Loucy (cell line): ENCODE results near the gene SH2D5.
"Not testable (repeated sequence)": the region's sequence is repeated elsewhere in the genome, so short reads cannot be mapped to it uniquely, and the experiment has no call there.

Source experiments
- EZH2phosphoT487 ChIP-seq: fragments of 200-600 bp; IDR thresholded peaks from 2 replicates; pipeline ENCODE4 v1.6.1; 2018; ENCODE audit warnings: antibody characterized with exemption, mild to moderate bottlenecking, moderate library complexity, borderline replicate concordance
- TF ChIP-seq, protein P1 (sequence below): fragments of 200-600 bp; sonication (generic); conservative IDR thresholded peaks from 2 replicates; pipeline ENCODE4 v1.5.1; 2014; ENCODE audit warnings: mild to moderate bottlenecking, antibody characterized with exemption, low read length

DNA sequence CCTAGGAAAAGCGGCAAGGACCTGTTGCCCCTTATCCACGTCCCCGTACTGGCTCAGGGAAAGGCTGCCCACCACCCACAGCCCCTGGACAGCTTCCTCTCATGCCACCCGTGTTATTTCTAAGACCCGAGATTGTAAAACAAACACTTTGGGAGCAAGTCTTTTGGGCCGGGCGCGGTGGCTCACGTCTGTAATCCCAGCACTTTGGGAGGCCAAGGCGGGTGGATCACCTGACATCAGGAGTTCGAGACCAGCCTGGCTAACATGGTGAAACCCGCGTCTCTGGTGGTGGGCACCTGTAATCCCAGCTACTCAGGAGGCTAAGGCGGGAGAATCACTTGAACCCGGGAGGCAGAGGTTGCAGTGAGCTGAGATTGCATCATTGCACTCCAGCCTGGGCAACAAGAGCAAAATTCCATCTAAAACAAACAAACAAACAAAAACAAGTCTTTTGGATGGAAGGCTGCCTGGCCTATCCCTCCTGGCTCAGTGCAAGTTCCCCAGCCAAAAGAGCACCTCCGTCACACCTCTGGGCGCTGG, 14.1 kb downstream of the SH2D5 start:
- TF ChIP-seq, protein P1, sequence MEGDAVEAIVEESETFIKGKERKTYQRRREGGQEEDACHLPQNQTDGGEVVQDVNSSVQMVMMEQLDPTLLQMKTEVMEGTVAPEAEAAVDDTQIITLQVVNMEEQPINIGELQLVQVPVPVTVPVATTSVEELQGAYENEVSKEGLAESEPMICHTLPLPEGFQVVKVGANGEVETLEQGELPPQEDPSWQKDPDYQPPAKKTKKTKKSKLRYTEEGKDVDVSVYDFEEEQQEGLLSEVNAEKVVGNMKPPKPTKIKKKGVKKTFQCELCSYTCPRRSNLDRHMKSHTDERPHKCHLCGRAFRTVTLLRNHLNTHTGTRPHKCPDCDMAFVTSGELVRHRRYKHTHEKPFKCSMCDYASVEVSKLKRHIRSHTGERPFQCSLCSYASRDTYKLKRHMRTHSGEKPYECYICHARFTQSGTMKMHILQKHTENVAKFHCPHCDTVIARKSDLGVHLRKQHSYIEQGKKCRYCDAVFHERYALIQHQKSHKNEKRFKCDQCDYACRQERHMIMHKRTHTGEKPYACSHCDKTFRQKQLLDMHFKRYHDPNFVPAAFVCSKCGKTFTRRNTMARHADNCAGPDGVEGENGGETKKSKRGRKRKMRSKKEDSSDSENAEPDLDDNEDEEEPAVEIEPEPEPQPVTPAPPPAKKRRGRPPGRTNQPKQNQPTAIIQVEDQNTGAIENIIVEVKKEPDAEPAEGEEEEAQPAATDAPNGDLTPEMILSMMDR: not testable (repeated sequence)
- TF ChIP-seq EZH2phosphoT487: not testable (repeated sequence)
